Activated naive CD8-positive, alpha-beta T cell treated with anti-CD3 and anti-CD28 coated beads, Interleukin-2, amount 10 ng/mL, durations not matched to agents 7 days and 5 days (primary cell): ENCODE measurements around the gene SDF4. TPM values are rescaled to one million over a fixed set of nuclear protein-coding genes. Genes with fewer than 3 reads are reported as not detected.

Experiments
- ATAC-seq: fragments of 150-1000 bp; cut with Tn5 transposase; one replicate; pipeline ENCODE4 v1.10.0; 2021; ENCODE audit warnings: low read depth, moderate library complexity
- POLR2A ChIA-PET: fragments of 350-600 bp; sonication (Branson Sonifier 250); formaldehyde crosslinking; loops from one replicate; lab custom pipeline; 2021; ENCODE audit warnings: antibody characterized with exemption; lab: Charles Lee
- DNase-seq: peaks from one replicate; pipeline ENCODE4 v3.0.0; 2021
- H3K27ac Mint-ChIP-seq: one replicate; pipeline ENCODE4 v1.8.0; 2022; ENCODE audit warnings: mild to moderate bottlenecking, mixed read lengths
- H3K27me3 Mint-ChIP-seq: one replicate; pipeline ENCODE4 v1.8.0; 2022; ENCODE audit warnings: mild to moderate bottlenecking, moderate library complexity, mixed read lengths
- H3K36me3 Mint-ChIP-seq: one replicate; pipeline ENCODE4 v1.8.0; 2021; ENCODE audit warnings: mild to moderate bottlenecking, mixed read lengths
- H3K4me1 Mint-ChIP-seq: one replicate; pipeline ENCODE4 v1.8.0; 2021; ENCODE audit warnings: mixed read lengths
- H3K4me3 Mint-ChIP-seq: one replicate; pipeline ENCODE4 v1.8.0; 2022; ENCODE audit warnings: mild to moderate bottlenecking, moderate library complexity, mixed read lengths
- H3K9me3 Mint-ChIP-seq: one replicate; pipeline ENCODE4 v1.8.0; 2021; ENCODE audit warnings: mixed read lengths
- total RNA-seq, 2 experiments: library from RNA; stranded (reverse); gene quantifications; one replicate each; pipeline ENCODE4 v1.2.3, GENCODE V29; 2021

The SDF4 gene
- total RNA-seq, 2 experiments from 2014 or later, result 99.1 to 103 TPM

GRCh38 chr1:1216770-1217620 lies 14.8 kb downstream of the SDF4 start:
- DNase-seq, result no peak
- Mint-ChIP-seq H3K27me3 (no peaks in the 10 kb centered on the region), H3K9me3 (no peaks in the 10 kb centered on the region), H3K36me3 (peaks cover 5% of the 10 kb centered on the region), H3K4me1 (peaks cover 8% of the 10 kb centered on the region), H3K4me3 (no peak overlapping the region), H3K27ac (peak overlapping the region; percentile 49)
- POLR2A ChIA-PET, result interaction anchor here (2.4 kb wide), 1 partner anchor 14 kb away, joined by 6 read pairs; no protein-coding TSS in a partner anchor
- no peak for ATAC-seq

GRCh38 chr1:1215881-1216605 lies 15.8 kb downstream of the SDF4 start:
- Mint-ChIP-seq H3K27ac (no peak overlapping the region), H3K4me1 (peaks cover 8% of the 10 kb centered on the region), H3K9me3 (no peaks in the 10 kb centered on the region), H3K27me3 (no peaks in the 10 kb centered on the region), H3K36me3 (peaks cover 5% of the 10 kb centered on the region), H3K4me3 (no peak overlapping the region)
- DNase-seq (no peak), ATAC-seq (no peak)
- POLR2A ChIA-PET, result interaction anchor here (2.4 kb wide), 1 partner anchor 15 kb away, joined by 6 read pairs; no protein-coding TSS in a partner anchor

- ATAC-seq, result no peak
- peaks cover 8% of the 10 kb centered on the region for H3K4me1 Mint-ChIP-seq
- POLR2A ChIA-PET, result interaction anchor here (1.2 to 2.4 kb wide), 2 partner anchors 15 to 16 kb away, joined by 4 to 6 read pairs; no protein-coding TSS in a partner anchor
These were observed 16.6 kb downstream of the SDF4 start for GRCh38 chr1:1215080-1215676.

GRCh38 chr1:1213345-1214265 lies 18.2 kb downstream of the SDF4 start, which contains the start of gene TNFRSF4:
TNFRSF4 (minus strand) TSS chr1:1214153; CDS start chr1:1214127, 26 bp downstream.
- H3K9me3 Mint-ChIP-seq, result no peaks in the 10 kb centered on the region
- DNase-seq (no peak), ATAC-seq (peak; percentile 15)
- POLR2A ChIA-PET, result interaction anchor here (1.0 to 1.3 kb wide), 2 partner anchors 16 to 201 kb away, joined by 3 read pairs; no protein-coding TSS in a partner anchor
- peak within 1 kb of the TSS; percentile 38 for H3K27ac Mint-ChIP-seq
- no peaks in the 10 kb centered on the region for H3K27me3 Mint-ChIP-seq
- peak within 1 kb of the TSS; percentile 28 for H3K4me3 Mint-ChIP-seq
- peaks cover 11% of the 10 kb centered on the region for H3K4me1 Mint-ChIP-seq
- peaks cover 3% of the 10 kb centered on the region for H3K36me3 Mint-ChIP-seq

More at GRCh38 chr1:1215080-1215676, 16.6 kb downstream of the SDF4 start:
- H3K27ac Mint-ChIP-seq, result peak overlapping the region; percentile 38
- no peaks in the 10 kb centered on the region for H3K27me3 Mint-ChIP-seq
- DNase-seq, result no peak
- H3K9me3 Mint-ChIP-seq, result no peaks in the 10 kb centered on the region
- H3K4me3 Mint-ChIP-seq, result no peak overlapping the region
- H3K36me3 Mint-ChIP-seq, result peaks cover 3% of the 10 kb centered on the region

GRCh38 chr1:1212780-1213344 lies 18.9 kb downstream of the SDF4 start:
- Mint-ChIP-seq H3K27ac (no peak overlapping the region), H3K4me1 (peaks cover 16% of the 10 kb centered on the region), H3K36me3 (peaks cover 3% of the 10 kb centered on the region), H3K9me3 (no peaks in the 10 kb centered on the region), H3K4me3 (peak overlapping the region; percentile 5), H3K27me3 (no peaks in the 10 kb centered on the region)
- ATAC-seq (peak; percentile 21), DNase-seq (peak; percentile 76)
- POLR2A ChIA-PET, result interaction anchor here (1.0 to 1.3 kb wide), 3 partner anchors 16 to 200 kb away, joined by 3 to 4 read pairs (median 3); no protein-coding TSS in a partner anchor

- H3K27me3 Mint-ChIP-seq, result peaks cover under 1% of the 10 kb centered on the region
- H3K4me3 Mint-ChIP-seq, result peak overlapping the region; percentile 16
- POLR2A ChIA-PET, result interaction anchor here (1.2 to 1.3 kb wide), 2 partner anchors 17 to 54 kb away, joined by 3 to 4 read pairs; no protein-coding TSS in a partner anchor
- no peak for ATAC-seq
- DNase-seq, result peak; percentile 41
- no peaks in the 10 kb centered on the region for H3K9me3 Mint-ChIP-seq
- H3K27ac Mint-ChIP-seq, result peak overlapping the region; percentile 63
- H3K36me3 Mint-ChIP-seq, result peaks cover under 1% of the 10 kb centered on the region
- peaks cover 17% of the 10 kb centered on the region for H3K4me1 Mint-ChIP-seq
These were observed 20.0 kb downstream of the SDF4 start for GRCh38 chr1:1211541-1212441.

- Mint-ChIP-seq H3K9me3 (no peaks in the 10 kb centered on the region), H3K4me1 (peaks cover 15% of the 10 kb centered on the region), H3K27ac (no peak overlapping the region), H3K36me3 (no peaks in the 10 kb centered on the region), H3K27me3 (peaks cover 2% of the 10 kb centered on the region), H3K4me3 (no peak overlapping the region)
- DNase-seq (peak; percentile 37), ATAC-seq (no peak)
- POLR2A ChIA-PET, result no interaction called here
These were observed 20.9 kb downstream of the SDF4 start for GRCh38 chr1:1210726-1211540.

- Mint-ChIP-seq H3K4me1 (peaks cover 10% of the 10 kb centered on the region), H3K27ac (peak overlapping the region; percentile 94), H3K4me3 (peak overlapping the region; percentile 85), H3K9me3 (no peaks in the 10 kb centered on the region), H3K27me3 (peaks cover 2% of the 10 kb centered on the region), H3K36me3 (no peaks in the 10 kb centered on the region)
- ATAC-seq (peak; percentile 7), DNase-seq (peak; percentile 60)
- POLR2A ChIA-PET, result interaction anchor here (0.5 to 1.9 kb wide), 3 partner anchors 22 to 97 kb away, joined by 3 to 6 read pairs (median 3); partner anchors contain the start of gene TTLL10
These were observed 22.9 kb downstream of the SDF4 start for GRCh38 chr1:1208713-1209433.

- H3K36me3 Mint-ChIP-seq, result no peaks in the 10 kb centered on the region
- POLR2A ChIA-PET, result interaction anchor here (0.6 to 1.9 kb wide), 3 partner anchors 23 to 85 kb away, joined by 3 to 6 read pairs (median 3); partner anchors contain the start of gene TTLL10
- no peak for DNase-seq
- H3K4me1 Mint-ChIP-seq, result peaks cover 10% of the 10 kb centered on the region
- no peak overlapping the region for H3K4me3 Mint-ChIP-seq
- no peaks in the 10 kb centered on the region for H3K9me3 Mint-ChIP-seq
- peaks cover 2% of the 10 kb centered on the region for H3K27me3 Mint-ChIP-seq
- no peak for ATAC-seq
- no peak overlapping the region for H3K27ac Mint-ChIP-seq
These were observed 24.3 kb downstream of the SDF4 start for GRCh38 chr1:1207571-1207892.

GRCh38 chr1:1206966-1207531 lies 24.8 kb downstream of the SDF4 start:
- H3K9me3 Mint-ChIP-seq, result no peaks in the 10 kb centered on the region
- peaks cover 10% of the 10 kb centered on the region for H3K4me1 Mint-ChIP-seq
- H3K27ac Mint-ChIP-seq, result peak overlapping the region; percentile 61
- H3K4me3 Mint-ChIP-seq, result peak overlapping the region; percentile 71
- DNase-seq (no peak), ATAC-seq (no peak)
- POLR2A ChIA-PET, result interaction anchor here (0.6 to 1.9 kb wide), 2 partner anchors 24 to 84 kb away, joined by 3 to 6 read pairs; no protein-coding TSS in a partner anchor
- H3K36me3 Mint-ChIP-seq, result no peaks in the 10 kb centered on the region
- peaks cover 2% of the 10 kb centered on the region for H3K27me3 Mint-ChIP-seq
